ENCODE data around the gene PREX1. TPM values are rescaled to one million over a fixed set of nuclear protein-coding genes. Genes with fewer than 3 reads are reported as not detected.

PREX1 gene
- total RNA-seq, 1 donor from 2014 or later: 80.3 TPM

- H3K4me1 Mint-ChIP-seq (ENCODE audit: low read depth): peaks cover 4% of the 10 kb centered on the region
- no peak for DNase-seq (ENCODE audit: low spot score)
- H3K27me3 Mint-ChIP-seq (ENCODE audit: low read depth): no peaks in the 10 kb centered on the region
- intact Hi-C loops (cut with micrococcal nuclease): loop anchor here (1.0 kb wide), 1 partner anchor 270 kb away; no protein-coding TSS in a partner anchor
- no peak overlapping the region for H3K4me3 Mint-ChIP-seq (ENCODE audit: low read depth)
- peaks cover 27% of the 10 kb centered on the region for H3K36me3 Mint-ChIP-seq (ENCODE audit: low read depth)
- peak overlapping the region; percentile 53 for H3K27ac Mint-ChIP-seq
- no peaks in the 10 kb centered on the region for H3K9me3 Mint-ChIP-seq
Measured at GRCh38 chr20:48635361-48635760, 192.4 kb downstream of the PREX1 start.

GRCh38 chr20:48634641-48635040 is 193.2 kb downstream of the PREX1 start:
- Mint-ChIP-seq H3K4me1 (ENCODE audit: low read depth) (peaks cover 4% of the 10 kb centered on the region), H3K36me3 (ENCODE audit: low read depth) (peaks cover 25% of the 10 kb centered on the region), H3K27ac (no peak overlapping the region), H3K9me3 (no peaks in the 10 kb centered on the region), H3K27me3 (ENCODE audit: low read depth) (no peaks in the 10 kb centered on the region), H3K4me3 (ENCODE audit: low read depth) (no peak overlapping the region)
- no peak for DNase-seq (ENCODE audit: low spot score)
- intact Hi-C loops (cut with micrococcal nuclease): loop anchor here (1.0 kb wide), 1 partner anchor 271 kb away; no protein-coding TSS in a partner anchor

GRCh38 chr20:48633620-48634257 is 194.1 kb downstream of the PREX1 start:
- Mint-ChIP-seq H3K9me3 (no peaks in the 10 kb centered on the region), H3K4me3 (ENCODE audit: low read depth) (no peak overlapping the region), H3K27ac (peak overlapping the region; percentile 56), H3K27me3 (ENCODE audit: low read depth) (no peaks in the 10 kb centered on the region), H3K36me3 (ENCODE audit: low read depth) (peaks cover 24% of the 10 kb centered on the region), H3K4me1 (ENCODE audit: low read depth) (peaks cover 4% of the 10 kb centered on the region)
- intact Hi-C loops (cut with micrococcal nuclease): no loop called here
- no peak for DNase-seq (ENCODE audit: low spot score)

- intact Hi-C loops (cut with micrococcal nuclease): no loop called here
- Mint-ChIP-seq H3K27ac (no peak overlapping the region), H3K27me3 (ENCODE audit: low read depth) (no peaks in the 10 kb centered on the region), H3K36me3 (ENCODE audit: low read depth) (peaks cover 24% of the 10 kb centered on the region), H3K9me3 (no peaks in the 10 kb centered on the region), H3K4me1 (ENCODE audit: low read depth) (peaks cover 4% of the 10 kb centered on the region), H3K4me3 (ENCODE audit: low read depth) (no peak overlapping the region)
- no peak for DNase-seq (ENCODE audit: low spot score)
Measured at GRCh38 chr20:48632825-48633619, 194.8 kb downstream of the PREX1 start.

GRCh38 chr20:48632017-48632824 is 195.6 kb downstream of the PREX1 start:
- Mint-ChIP-seq H3K27me3 (ENCODE audit: low read depth) (no peaks in the 10 kb centered on the region), H3K9me3 (no peaks in the 10 kb centered on the region), H3K36me3 (ENCODE audit: low read depth) (peaks cover 27% of the 10 kb centered on the region), H3K4me1 (ENCODE audit: low read depth) (peaks cover 4% of the 10 kb centered on the region), H3K4me3 (ENCODE audit: low read depth) (no peak overlapping the region), H3K27ac (no peak overlapping the region)
- intact Hi-C loops (cut with micrococcal nuclease): no loop called here
- DNase-seq (ENCODE audit: low spot score): no peak

- H3K4me1 Mint-ChIP-seq (ENCODE audit: low read depth): peaks cover 9% of the 10 kb centered on the region
- no peaks in the 10 kb centered on the region for H3K27me3 Mint-ChIP-seq (ENCODE audit: low read depth)
- intact Hi-C loops (cut with micrococcal nuclease): no loop called here
- no peak for DNase-seq (ENCODE audit: low spot score)
- H3K36me3 Mint-ChIP-seq (ENCODE audit: low read depth): peaks cover 32% of the 10 kb centered on the region
- H3K4me3 Mint-ChIP-seq (ENCODE audit: low read depth): no peak overlapping the region
- no peaks in the 10 kb centered on the region for H3K9me3 Mint-ChIP-seq
- H3K27ac Mint-ChIP-seq: no peak overlapping the region
Measured at GRCh38 chr20:48631114-48632016, 196.4 kb downstream of the PREX1 start.

GRCh38 chr20:48630342-48631075 is 197.3 kb downstream of the PREX1 start:
- Mint-ChIP-seq H3K4me1 (ENCODE audit: low read depth) (peaks cover 7% of the 10 kb centered on the region), H3K27me3 (ENCODE audit: low read depth) (no peaks in the 10 kb centered on the region), H3K4me3 (ENCODE audit: low read depth) (no peak overlapping the region), H3K27ac (no peak overlapping the region), H3K9me3 (no peaks in the 10 kb centered on the region), H3K36me3 (ENCODE audit: low read depth) (peaks cover 37% of the 10 kb centered on the region)
- intact Hi-C loops (cut with micrococcal nuclease): no loop called here
- DNase-seq (ENCODE audit: low spot score): no peak

GRCh38 chr20:48629960-48630315 is 197.9 kb downstream of the PREX1 start:
- intact Hi-C loops (cut with micrococcal nuclease): no loop called here
- H3K36me3 Mint-ChIP-seq (ENCODE audit: low read depth): peaks cover 35% of the 10 kb centered on the region
- H3K9me3 Mint-ChIP-seq: no peaks in the 10 kb centered on the region
- H3K27ac Mint-ChIP-seq: no peak overlapping the region
- no peak for DNase-seq (ENCODE audit: low spot score)
- H3K27me3 Mint-ChIP-seq (ENCODE audit: low read depth): no peaks in the 10 kb centered on the region
- H3K4me3 Mint-ChIP-seq (ENCODE audit: low read depth): no peak overlapping the region
- peaks cover 5% of the 10 kb centered on the region for H3K4me1 Mint-ChIP-seq (ENCODE audit: low read depth)

- H3K27ac Mint-ChIP-seq: no peak overlapping the region
- peaks cover 33% of the 10 kb centered on the region for H3K36me3 Mint-ChIP-seq (ENCODE audit: low read depth)
Measured at GRCh38 chr20:48629069-48629959, 198.5 kb downstream of the PREX1 start.

GRCh38 chr20:48627737-48628128 is 200.1 kb downstream of the PREX1 start:
- H3K27me3 Mint-ChIP-seq (ENCODE audit: low read depth): no peaks in the 10 kb centered on the region
- H3K27ac Mint-ChIP-seq: no peak overlapping the region
- H3K36me3 Mint-ChIP-seq (ENCODE audit: low read depth): peaks cover 23% of the 10 kb centered on the region
- H3K4me3 Mint-ChIP-seq (ENCODE audit: low read depth): no peak overlapping the region
- intact Hi-C loops (cut with micrococcal nuclease): no loop called here
- no peak for DNase-seq (ENCODE audit: low spot score)
- H3K9me3 Mint-ChIP-seq: no peaks in the 10 kb centered on the region
- peaks cover 5% of the 10 kb centered on the region for H3K4me1 Mint-ChIP-seq (ENCODE audit: low read depth)

More at GRCh38 chr20:48629069-48629959, 198.5 kb downstream of the PREX1 start:
- Mint-ChIP-seq H3K4me3 (ENCODE audit: low read depth) (no peak overlapping the region), H3K4me1 (ENCODE audit: low read depth) (peaks cover 5% of the 10 kb centered on the region), H3K27me3 (ENCODE audit: low read depth) (no peaks in the 10 kb centered on the region), H3K9me3 (no peaks in the 10 kb centered on the region)
- DNase-seq (ENCODE audit: low spot score): no peak
- intact Hi-C loops (cut with micrococcal nuclease): no loop called here

Measured in activated T-helper 2 cell treated with anti-CD3 and anti-CD28 coated beads, Interferon-gamma antibody, Interleukin-2, Interleukin-4, amounts not matched to agents 10 μg/mL and 5 μg/mL and 100 μg/mL, durations not matched to agents 14 hours and 24 hours and 36 hours (primary cell).